WTC11 (cell line): ENCODE measurements around the gene TSHZ3. TPM values are rescaled to one million over a fixed set of nuclear protein-coding genes. Genes with fewer than 3 reads are reported as not detected.

Experiments used
- ATAC-seq: fragments of 200-7000 bp; cut with Tn5 transposase; 2 replicates; pipeline ENCODE4 v1.10.0; 2021; ENCODE audit warnings: mild to moderate bottlenecking, moderate library complexity
- CTCF ChIA-PET: fragments of 300-600 bp; sonication (Branson Sonifier 250); formaldehyde crosslinking; loops from one replicate; lab custom pipeline; 2021; ENCODE audit warnings: antibody characterized with exemption; lab: Charles Lee
- POLR2A ChIA-PET: fragments of 350-600 bp; sonication (Branson Sonifier 250); formaldehyde crosslinking; loops from one replicate; lab custom pipeline; 2021; ENCODE audit warnings: antibody characterized with exemption; lab: Charles Lee
- DNase-seq: peaks from one replicate; pipeline ENCODE4 v3.0.0; 2021; ENCODE audit warnings: low spot score
- H3K27ac Mint-ChIP-seq: 2 replicates; pipeline ENCODE4 v1.8.0; 2021; ENCODE audit warnings: mixed read lengths
- H3K27me3 Mint-ChIP-seq: 2 replicates; pipeline ENCODE4 v1.8.0; 2021; ENCODE audit warnings: low read depth, mild to moderate bottlenecking, moderate library complexity, mixed read lengths
- H3K36me3 Mint-ChIP-seq: 2 replicates; pipeline ENCODE4 v1.8.0; 2021; ENCODE audit warnings: mixed read lengths
- H3K4me1 Mint-ChIP-seq: 2 replicates; pipeline ENCODE4 v1.8.0; 2022; ENCODE audit warnings: mixed read lengths
- H3K4me3 Mint-ChIP-seq: 2 replicates; pipeline ENCODE4 v1.8.0; 2021; ENCODE audit warnings: mild to moderate bottlenecking, moderate library complexity, mixed read lengths
- H3K9me3 Mint-ChIP-seq: 2 replicates; pipeline ENCODE4 v1.8.0; 2021; ENCODE audit warnings: mixed read lengths
- ATF2 ChIP-seq: sonication (generic); formaldehyde crosslinking; IDR thresholded peaks from 2 replicates; pipeline ENCODE4 v1.8.1; 2022; ENCODE audit warnings: low read depth, missing genetic modification reagents, borderline replicate concordance
- CDX4 ChIP-seq: fragments of 250-450 bp; sonication (Bioruptor Pico); IDR thresholded peaks from 2 replicates; pipeline ENCODE4 v1.9.0; 2021; ENCODE audit warnings: moderate library complexity, mild to moderate bottlenecking, inconsistent platforms, borderline replicate concordance
- ELF4 ChIP-seq: sonication (generic); formaldehyde crosslinking; IDR thresholded peaks from 2 replicates; pipeline ENCODE4 v1.8.1; 2022; ENCODE audit warnings: low read depth, mild to moderate bottlenecking, moderate library complexity, missing genetic modification reagents
- ESRRA ChIP-seq: sonication (generic); formaldehyde crosslinking; IDR thresholded peaks from 2 replicates; pipeline ENCODE4 v1.8.1; 2022; ENCODE audit warnings: mild to moderate bottlenecking, missing genetic modification reagents, borderline replicate concordance
- ETV6 ChIP-seq: sonication (generic); formaldehyde crosslinking; IDR thresholded peaks from 2 replicates; pipeline ENCODE4 v1.8.1; 2022; ENCODE audit warnings: mild to moderate bottlenecking, missing genetic modification reagents
- FOXP1 ChIP-seq: sonication (generic); formaldehyde crosslinking; IDR thresholded peaks from 2 replicates; pipeline ENCODE4 v1.8.0; 2022; ENCODE audit warnings: missing genetic modification reagents, mild to moderate bottlenecking, moderate library complexity, borderline replicate concordance
- JUN ChIP-seq: sonication (generic); formaldehyde crosslinking; IDR thresholded peaks from 2 replicates; pipeline ENCODE4 v1.8.0; 2023; ENCODE audit warnings: mild to moderate bottlenecking, missing genetic modification reagents
- MXD4 ChIP-seq: fragments of 250-450 bp; sonication (Bioruptor Pico); IDR thresholded peaks from 2 replicates; pipeline ENCODE4 v1.8.0; 2021; ENCODE audit warnings: mild to moderate bottlenecking, moderate library complexity, borderline replicate concordance
- NFYB ChIP-seq: sonication (generic); formaldehyde crosslinking; conservative IDR thresholded peaks from 2 replicates; pipeline ENCODE4 v1.8.0; 2022; ENCODE audit warnings: low read depth, missing genetic modification reagents
- PRRX2 ChIP-seq: fragments of 250-450 bp; sonication (Bioruptor Pico); IDR thresholded peaks from 2 replicates; pipeline ENCODE4 v1.8.0; 2021; ENCODE audit warnings: mild to moderate bottlenecking
- RORB ChIP-seq: fragments of 250-450 bp; sonication (Bioruptor Pico); IDR thresholded peaks from 2 replicates; pipeline ENCODE4 v1.9.0; 2021; ENCODE audit warnings: mild to moderate bottlenecking
- SP1 ChIP-seq: sonication (generic); formaldehyde crosslinking; conservative IDR thresholded peaks from 2 replicates; pipeline ENCODE4 v1.8.1; 2022; ENCODE audit warnings: missing genetic modification reagents
- TP53 ChIP-seq: sonication (generic); formaldehyde crosslinking; IDR thresholded peaks from 2 replicates; pipeline ENCODE4 v1.8.1; 2023; ENCODE audit warnings: mild to moderate bottlenecking, missing genetic modification reagents
- ZNF138 ChIP-seq: sonication (generic); formaldehyde crosslinking; conservative IDR thresholded peaks from 2 replicates; pipeline ENCODE4 v1.8.1; 2022; ENCODE audit warnings: mild to moderate bottlenecking, moderate library complexity, missing genetic modification reagents
- ZNF219 ChIP-seq: sonication (generic); formaldehyde crosslinking; IDR thresholded peaks from 2 replicates; pipeline ENCODE4 v1.8.0; 2023; ENCODE audit warnings: missing genetic modification reagents, mild to moderate bottlenecking, borderline replicate concordance
- ZNF317 ChIP-seq: sonication (generic); formaldehyde crosslinking; IDR thresholded peaks from 2 replicates; pipeline ENCODE4 v1.8.1; 2023; ENCODE audit warnings: low read depth, mild to moderate bottlenecking, moderate library complexity, missing genetic modification reagents, borderline replicate concordance
- ZNF416 ChIP-seq: fragments of 250-450 bp; sonication (Bioruptor Pico); IDR thresholded peaks from 2 replicates; pipeline ENCODE4 v1.9.0; 2021; ENCODE audit warnings: mild to moderate bottlenecking, inconsistent platforms
- total RNA-seq: library from RNA; stranded (reverse); gene quantifications from 3 replicates; pipeline ENCODE4 v1.2.3, GENCODE V29; 2021
- TF ChIP-seq, protein P1 (sequence below): sonication (generic); formaldehyde crosslinking; conservative IDR thresholded peaks from 2 replicates; pipeline ENCODE4 v1.8.1; 2023; ENCODE audit warnings: mild to moderate bottlenecking, low read depth, missing genetic modification reagents, moderate library complexity
- TF ChIP-seq, protein P2 (sequence below): fragments of 250-450 bp; sonication (Bioruptor Pico); IDR thresholded peaks from 2 replicates; pipeline ENCODE4 v1.9.0; 2021; ENCODE audit warnings: mild to moderate bottlenecking, borderline replicate concordance
- TF ChIP-seq, protein P3 (sequence below): sonication (generic); formaldehyde crosslinking; IDR thresholded peaks from 2 replicates; pipeline ENCODE4 v1.8.1; 2023; ENCODE audit warnings: mild to moderate bottlenecking, moderate library complexity, missing genetic modification reagents

TSHZ3 gene
- total RNA-seq, 1 experiment from 2014 or later = 21.4 TPM

DNA sequence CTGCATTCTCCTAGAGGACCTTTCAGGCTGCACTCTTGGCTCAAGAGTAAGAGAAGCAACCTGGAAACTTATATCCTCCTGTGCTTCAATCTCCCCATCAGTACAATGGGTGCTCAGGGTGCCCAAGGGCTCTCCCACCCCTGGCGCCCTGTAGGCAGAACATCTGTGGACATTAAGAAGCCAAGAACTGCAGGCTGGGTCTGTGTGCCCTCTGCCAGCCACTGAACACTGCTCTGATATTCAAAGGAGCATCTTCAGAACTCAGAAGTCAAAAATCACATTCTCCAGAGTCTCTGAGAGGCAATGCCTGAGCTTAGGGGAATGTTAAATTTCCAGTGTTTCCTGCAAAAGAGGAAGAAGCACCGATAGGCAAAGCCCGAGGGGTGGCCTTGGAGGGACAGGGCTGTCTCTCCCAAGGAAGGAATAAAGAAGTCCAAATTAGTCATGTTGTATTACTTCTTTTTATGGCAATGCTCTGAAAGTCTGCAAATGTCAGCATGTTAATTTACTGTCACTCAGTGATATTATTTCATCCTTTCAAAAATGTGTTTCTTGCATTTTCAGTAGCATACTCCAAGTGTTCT lies 88.1 kb downstream of the TSHZ3 start (continued):
- TF ChIP-seq, protein P1, sequence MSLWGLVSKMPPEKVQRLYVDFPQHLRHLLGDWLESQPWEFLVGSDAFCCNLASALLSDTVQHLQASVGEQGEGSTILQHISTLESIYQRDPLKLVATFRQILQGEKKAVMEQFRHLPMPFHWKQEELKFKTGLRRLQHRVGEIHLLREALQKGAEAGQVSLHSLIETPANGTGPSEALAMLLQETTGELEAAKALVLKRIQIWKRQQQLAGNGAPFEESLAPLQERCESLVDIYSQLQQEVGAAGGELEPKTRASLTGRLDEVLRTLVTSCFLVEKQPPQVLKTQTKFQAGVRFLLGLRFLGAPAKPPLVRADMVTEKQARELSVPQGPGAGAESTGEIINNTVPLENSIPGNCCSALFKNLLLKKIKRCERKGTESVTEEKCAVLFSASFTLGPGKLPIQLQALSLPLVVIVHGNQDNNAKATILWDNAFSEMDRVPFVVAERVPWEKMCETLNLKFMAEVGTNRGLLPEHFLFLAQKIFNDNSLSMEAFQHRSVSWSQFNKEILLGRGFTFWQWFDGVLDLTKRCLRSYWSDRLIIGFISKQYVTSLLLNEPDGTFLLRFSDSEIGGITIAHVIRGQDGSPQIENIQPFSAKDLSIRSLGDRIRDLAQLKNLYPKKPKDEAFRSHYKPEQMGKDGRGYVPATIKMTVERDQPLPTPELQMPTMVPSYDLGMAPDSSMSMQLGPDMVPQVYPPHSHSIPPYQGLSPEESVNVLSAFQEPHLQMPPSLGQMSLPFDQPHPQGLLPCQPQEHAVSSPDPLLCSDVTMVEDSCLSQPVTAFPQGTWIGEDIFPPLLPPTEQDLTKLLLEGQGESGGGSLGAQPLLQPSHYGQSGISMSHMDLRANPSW (CRISPR knock-in tag) = no peak
- TF ChIP-seq, protein P2, sequence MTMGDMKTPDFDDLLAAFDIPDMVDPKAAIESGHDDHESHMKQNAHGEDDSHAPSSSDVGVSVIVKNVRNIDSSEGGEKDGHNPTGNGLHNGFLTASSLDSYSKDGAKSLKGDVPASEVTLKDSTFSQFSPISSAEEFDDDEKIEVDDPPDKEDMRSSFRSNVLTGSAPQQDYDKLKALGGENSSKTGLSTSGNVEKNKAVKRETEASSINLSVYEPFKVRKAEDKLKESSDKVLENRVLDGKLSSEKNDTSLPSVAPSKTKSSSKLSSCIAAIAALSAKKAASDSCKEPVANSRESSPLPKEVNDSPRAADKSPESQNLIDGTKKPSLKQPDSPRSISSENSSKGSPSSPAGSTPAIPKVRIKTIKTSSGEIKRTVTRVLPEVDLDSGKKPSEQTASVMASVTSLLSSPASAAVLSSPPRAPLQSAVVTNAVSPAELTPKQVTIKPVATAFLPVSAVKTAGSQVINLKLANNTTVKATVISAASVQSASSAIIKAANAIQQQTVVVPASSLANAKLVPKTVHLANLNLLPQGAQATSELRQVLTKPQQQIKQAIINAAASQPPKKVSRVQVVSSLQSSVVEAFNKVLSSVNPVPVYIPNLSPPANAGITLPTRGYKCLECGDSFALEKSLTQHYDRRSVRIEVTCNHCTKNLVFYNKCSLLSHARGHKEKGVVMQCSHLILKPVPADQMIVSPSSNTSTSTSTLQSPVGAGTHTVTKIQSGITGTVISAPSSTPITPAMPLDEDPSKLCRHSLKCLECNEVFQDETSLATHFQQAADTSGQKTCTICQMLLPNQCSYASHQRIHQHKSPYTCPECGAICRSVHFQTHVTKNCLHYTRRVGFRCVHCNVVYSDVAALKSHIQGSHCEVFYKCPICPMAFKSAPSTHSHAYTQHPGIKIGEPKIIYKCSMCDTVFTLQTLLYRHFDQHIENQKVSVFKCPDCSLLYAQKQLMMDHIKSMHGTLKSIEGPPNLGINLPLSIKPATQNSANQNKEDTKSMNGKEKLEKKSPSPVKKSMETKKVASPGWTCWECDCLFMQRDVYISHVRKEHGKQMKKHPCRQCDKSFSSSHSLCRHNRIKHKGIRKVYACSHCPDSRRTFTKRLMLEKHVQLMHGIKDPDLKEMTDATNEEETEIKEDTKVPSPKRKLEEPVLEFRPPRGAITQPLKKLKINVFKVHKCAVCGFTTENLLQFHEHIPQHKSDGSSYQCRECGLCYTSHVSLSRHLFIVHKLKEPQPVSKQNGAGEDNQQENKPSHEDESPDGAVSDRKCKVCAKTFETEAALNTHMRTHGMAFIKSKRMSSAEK (CRISPR knock-in tag) = no peak
- TF ChIP-seq ESRRA (CRISPR knock-in tag) (no peak), TP53 (CRISPR knock-in tag) (no peak)

DNA sequence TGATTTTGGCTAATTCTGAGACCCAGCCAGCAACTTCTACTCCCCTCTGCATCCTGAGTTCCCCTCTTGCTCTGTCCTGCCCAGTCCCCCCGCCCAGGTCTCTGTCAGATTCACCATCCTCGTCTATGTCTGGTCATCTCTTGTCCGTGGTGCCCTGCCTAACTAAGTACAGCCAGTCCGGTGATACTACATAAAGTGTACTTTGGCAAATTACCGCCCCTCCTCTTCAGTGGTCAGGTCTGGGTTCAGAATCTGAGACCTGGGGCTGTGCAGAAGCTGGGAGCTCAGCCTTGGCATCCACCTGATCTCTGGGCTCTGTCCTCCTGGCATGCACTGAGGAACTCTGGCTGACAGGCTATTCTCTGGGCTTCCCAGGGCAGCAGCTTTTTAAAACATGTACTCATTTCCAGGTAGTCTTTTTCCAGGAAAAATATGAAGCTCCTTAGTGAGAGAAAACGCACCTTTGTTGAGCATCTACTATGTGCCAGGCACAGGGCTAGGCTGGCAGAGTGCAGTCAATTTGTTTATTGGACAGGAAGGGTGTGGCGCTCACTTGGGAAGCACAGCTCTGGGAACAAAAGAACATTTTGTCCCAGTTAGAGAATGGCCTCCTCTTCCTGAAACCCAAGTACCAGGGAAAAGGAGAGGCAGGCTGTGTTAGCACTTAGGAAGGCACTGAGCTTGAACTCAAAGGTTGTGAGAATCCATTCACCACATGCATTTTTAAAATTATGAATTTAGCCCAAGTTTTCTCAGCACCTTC lies 88.9 kb downstream of the TSHZ3 start:
- Mint-ChIP-seq H3K36me3 (no peaks in the 10 kb centered on the region), H3K27ac (no peak overlapping the region), H3K4me3 (no peak overlapping the region), H3K9me3 (no peaks in the 10 kb centered on the region), H3K27me3 (no peaks in the 10 kb centered on the region), H3K4me1 (peaks cover 48% of the 10 kb centered on the region)
- ATAC-seq (no peak), DNase-seq (no peak)
- ChIA-PET POLR2A (no interaction called here), CTCF (interaction anchor here (1.4 kb wide), 1 partner anchor 206 kb away, joined by 4 read pairs; no protein-coding TSS in a partner anchor)
- no peak for TF ChIP-seq ZNF219 (CRISPR knock-in tag)
- TF ChIP-seq ATF2 (CRISPR knock-in tag) = no peak
- no peak for TF ChIP-seq MXD4 (CRISPR knock-in tag)
- no peak for TF ChIP-seq CDX4 (CRISPR knock-in tag)
- no peak for TF ChIP-seq NFYB
- no peak for TF ChIP-seq ZNF138 (CRISPR knock-in tag)
- no peak for TF ChIP-seq ELF4 (CRISPR knock-in tag)
- no peak for TF ChIP-seq ZNF416 (CRISPR knock-in tag)
- TF ChIP-seq ETV6 (CRISPR knock-in tag) = no peak
- TF ChIP-seq SP1 (CRISPR knock-in tag) = no peak
- TF ChIP-seq ZNF317 = no peak
- no peak for TF ChIP-seq PRRX2 (CRISPR knock-in tag)
- TF ChIP-seq, protein P1 (CRISPR knock-in tag) = no peak
- TF ChIP-seq FOXP1 = no peak
- TF ChIP-seq JUN = no peak
- TF ChIP-seq, protein P3, sequence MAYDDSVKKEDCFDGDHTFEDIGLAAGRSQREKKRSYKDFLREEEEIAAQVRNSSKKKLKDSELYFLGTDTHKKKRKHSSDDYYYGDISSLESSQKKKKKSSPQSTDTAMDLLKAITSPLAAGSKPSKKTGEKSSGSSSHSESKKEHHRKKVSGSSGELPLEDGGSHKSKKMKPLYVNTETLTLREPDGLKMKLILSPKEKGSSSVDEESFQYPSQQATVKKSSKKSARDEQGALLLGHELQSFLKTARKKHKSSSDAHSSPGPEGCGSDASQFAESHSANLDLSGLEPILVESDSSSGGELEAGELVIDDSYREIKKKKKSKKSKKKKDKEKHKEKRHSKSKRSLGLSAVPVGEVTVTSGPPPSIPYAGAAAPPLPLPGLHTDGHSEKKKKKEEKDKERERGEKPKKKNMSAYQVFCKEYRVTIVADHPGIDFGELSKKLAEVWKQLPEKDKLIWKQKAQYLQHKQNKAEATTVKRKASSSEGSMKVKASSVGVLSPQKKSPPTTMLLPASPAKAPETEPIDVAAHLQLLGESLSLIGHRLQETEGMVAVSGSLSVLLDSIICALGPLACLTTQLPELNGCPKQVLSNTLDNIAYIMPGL = no peak
- TF ChIP-seq RORB (CRISPR knock-in tag) = no peak
